Pancreas (tissue), 10 donors: Measurements from ENCODE around the gene RIN3. TPM values are rescaled to one million over a fixed set of nuclear protein-coding genes. Genes with fewer than 3 reads are reported as not detected.

Source experiments
- ATAC-seq, 4 donors: fragments of 200-7000 bp; cut with Tn5 transposase; one replicate each; pipeline versions ENCODE4 v1.8.0 to v1.9.1; 2020; ENCODE audit warnings: mild to moderate bottlenecking in 4 of 4, moderate library complexity in 4 of 4
- DNase-seq, 6 donors: peaks; one replicate each; pipeline ENCODE4 v3.0.0-alpha.2; 2020
- FAIRE-seq: peaks from 2 replicates; lab custom pipeline; 2012; peaks lifted over from hg19 to GRCh38; lab: Jason Lieb, UNC
- H3K27ac ChIP-seq, 4 donors: fragments of 200-600 bp; sonication (generic); 1 replicate in 3 of 4; 2 replicates in 1 of 4; pipeline versions ENCODE4 v1.5.0 to v1.8.0; 2020
- H3K27me3 ChIP-seq, 4 donors: fragments of 200-600 bp; one replicate each; pipeline ENCODE4 v1.8.0; 2021
- H3K36me3 ChIP-seq, 3 donors: fragments of 200-600 bp; sonication (generic) in 1 of 3; one replicate each; pipeline versions ENCODE4 v1.5.0 to v1.8.0; 2020 to 2021
- H3K4me1 ChIP-seq, 3 donors: fragments of 200-600 bp; one replicate each; pipeline ENCODE4 v1.8.0; 2021
- H3K4me3 ChIP-seq, 4 donors: fragments of 200-600 bp; sonication (generic) in 2 of 4; one replicate each; pipeline versions ENCODE4 v1.5.0 to v1.8.0; 2020 to 2021
- H3K9me3 ChIP-seq, 4 donors: fragments of 200-600 bp; one replicate each; pipeline ENCODE4 v1.8.0; 2021
- WGBS, 2 donors: extraction: QIAGEN DNeasy Blood & Tissue Kit; methylation state at CpG; one replicate each; pipeline ENCODE4 v1.1.7; 2013; 5-methylcytosine and 5-hydroxymethylcytosine counted together
- intact Hi-C, 3 donors: fragments of 100-400 bp; cut with DNase I; formaldehyde crosslinking; loops; one replicate each; pipeline versions ENCODE4 v1.11.1 to v1.14.2; 2022
- polyA plus RNA-seq, 2 donors: library from polyadenylated mRNA; stranded (reverse); fragments of 200-250 nt; gene quantifications; one replicate each; pipeline ENCODE4 v1.2.3, GENCODE V29; 2013
- total RNA-seq, 6 donors: library from RNA; stranded (reverse); fragmentation: NEBNext Ultra II Directional in 4 of 6; extraction: Animal tissue kit (Norgen Biotek cat#: 25700) in 4 of 6; gene quantifications; one replicate each; pipeline versions ENCODE4 v1.2.1 to v1.2.4, GENCODE V29; 2021 to 2023
- TF ChIP-seq, protein P1 (sequence below), 4 donors: fragments of 200-600 bp; sonication (generic) in 3 of 4; IDR thresholded peaks; one replicate each; pipeline versions ENCODE4 v1.5.0 to v1.8.0; 2021; ENCODE audit warnings: antibody characterized with exemption in 4 of 4
- donor health status: healthy with polysubstance abuse.
- donor health status: DM: no; HTN: no; CAD: no; lungs with moderate emphysema.
- donor health status: DM: no; HTN: no; CAD: no.
- donor health status: control.
- donor health status: control.
- donor health status: Bipolar disorder and iron deficiency.
- donor health status: DM: yes; HTN: yes; CAD: no.
- donor health status: DM: no; HTN: no; CAD: no.
- donor health status: DM: no; HTN: no; CAD: no.
- donor health status: DM: yes; HTN: yes; CAD: no.

RIN3 gene
- total and polyA plus RNA-seq, 8 donors, result 1.1 to 9.0 (median 2.3) TPM

- Histone ChIP-seq H3K36me3 (no peaks in the 10 kb centered on the region), H3K27me3 (no peaks in the 10 kb centered on the region), H3K27ac (no peak overlapping the region), H3K9me3 (no peaks in the 10 kb centered on the region), H3K4me3 (no peak overlapping the region), H3K4me1 (no peaks in the 10 kb centered on the region)
- no peak for FAIRE-seq
- intact Hi-C loops, result no loop called here
- TF ChIP-seq, protein P1, sequence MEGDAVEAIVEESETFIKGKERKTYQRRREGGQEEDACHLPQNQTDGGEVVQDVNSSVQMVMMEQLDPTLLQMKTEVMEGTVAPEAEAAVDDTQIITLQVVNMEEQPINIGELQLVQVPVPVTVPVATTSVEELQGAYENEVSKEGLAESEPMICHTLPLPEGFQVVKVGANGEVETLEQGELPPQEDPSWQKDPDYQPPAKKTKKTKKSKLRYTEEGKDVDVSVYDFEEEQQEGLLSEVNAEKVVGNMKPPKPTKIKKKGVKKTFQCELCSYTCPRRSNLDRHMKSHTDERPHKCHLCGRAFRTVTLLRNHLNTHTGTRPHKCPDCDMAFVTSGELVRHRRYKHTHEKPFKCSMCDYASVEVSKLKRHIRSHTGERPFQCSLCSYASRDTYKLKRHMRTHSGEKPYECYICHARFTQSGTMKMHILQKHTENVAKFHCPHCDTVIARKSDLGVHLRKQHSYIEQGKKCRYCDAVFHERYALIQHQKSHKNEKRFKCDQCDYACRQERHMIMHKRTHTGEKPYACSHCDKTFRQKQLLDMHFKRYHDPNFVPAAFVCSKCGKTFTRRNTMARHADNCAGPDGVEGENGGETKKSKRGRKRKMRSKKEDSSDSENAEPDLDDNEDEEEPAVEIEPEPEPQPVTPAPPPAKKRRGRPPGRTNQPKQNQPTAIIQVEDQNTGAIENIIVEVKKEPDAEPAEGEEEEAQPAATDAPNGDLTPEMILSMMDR (IDR thresholded peaks at IDR 0.05), result no peak
- ATAC-seq, result no peak
- 78 to 80% methylated on average over 9 of the region's 9 CpGs for WGBS, 2 donors
- no peak for DNase-seq
These were observed 30.8 kb upstream of the RIN3 start for GRCh38 chr14:92482621-92483319.

- DNase-seq (no peak), FAIRE-seq (no peak), ATAC-seq (no peak)
- Histone ChIP-seq H3K4me1 (no peaks in the 10 kb centered on the region), H3K27me3 (no peaks in the 10 kb centered on the region), H3K4me3 (no peak overlapping the region), H3K27ac (no peak overlapping the region), H3K9me3 (no peaks in the 10 kb centered on the region), H3K36me3 (no peaks in the 10 kb centered on the region)
- intact Hi-C loops, result no loop called here
- 72 to 78% methylated on average over 7 of the region's 7 CpGs for WGBS, 2 donors
- TF ChIP-seq, protein P1 (IDR thresholded peaks at IDR 0.05), result no peak
These were observed 29.3 kb upstream of the RIN3 start for GRCh38 chr14:92484132-92484823.

DNA sequence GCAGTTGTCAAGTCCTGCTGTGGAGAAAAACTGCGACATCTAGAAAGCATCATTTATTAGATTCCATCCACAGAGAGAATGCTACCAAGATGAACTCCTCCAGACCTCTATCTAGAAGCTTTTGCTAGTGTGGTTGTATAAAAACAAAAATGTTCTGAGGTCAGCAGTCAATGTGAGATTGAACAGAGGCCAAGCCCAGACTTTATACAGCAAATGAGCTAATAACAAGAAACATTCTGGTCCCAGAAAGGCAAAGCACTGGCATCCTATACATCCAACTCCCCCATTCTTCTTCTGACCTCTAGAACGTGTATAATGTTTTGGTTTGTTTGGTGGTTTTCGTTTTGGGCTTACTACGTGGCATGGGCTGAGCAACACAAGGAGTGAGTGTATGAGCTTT is 26.7 kb upstream of the RIN3 start:
- Histone ChIP-seq H3K27ac (no peak overlapping the region), H3K9me3 (no peaks in the 10 kb centered on the region), H3K4me3 (no peak overlapping the region), H3K36me3 (no peaks in the 10 kb centered on the region), H3K4me1 (no peaks in the 10 kb centered on the region), H3K27me3 (no peaks in the 10 kb centered on the region)
- intact Hi-C loops, result no loop called here
- no peak for DNase-seq
- WGBS, 2 donors, result 51 to 65% methylated on average over 4 of the region's 4 CpGs
- ATAC-seq, result no peak
- TF ChIP-seq, protein P1 (IDR thresholded peaks at IDR 0.05), result no peak
- no peak for FAIRE-seq

DNA sequence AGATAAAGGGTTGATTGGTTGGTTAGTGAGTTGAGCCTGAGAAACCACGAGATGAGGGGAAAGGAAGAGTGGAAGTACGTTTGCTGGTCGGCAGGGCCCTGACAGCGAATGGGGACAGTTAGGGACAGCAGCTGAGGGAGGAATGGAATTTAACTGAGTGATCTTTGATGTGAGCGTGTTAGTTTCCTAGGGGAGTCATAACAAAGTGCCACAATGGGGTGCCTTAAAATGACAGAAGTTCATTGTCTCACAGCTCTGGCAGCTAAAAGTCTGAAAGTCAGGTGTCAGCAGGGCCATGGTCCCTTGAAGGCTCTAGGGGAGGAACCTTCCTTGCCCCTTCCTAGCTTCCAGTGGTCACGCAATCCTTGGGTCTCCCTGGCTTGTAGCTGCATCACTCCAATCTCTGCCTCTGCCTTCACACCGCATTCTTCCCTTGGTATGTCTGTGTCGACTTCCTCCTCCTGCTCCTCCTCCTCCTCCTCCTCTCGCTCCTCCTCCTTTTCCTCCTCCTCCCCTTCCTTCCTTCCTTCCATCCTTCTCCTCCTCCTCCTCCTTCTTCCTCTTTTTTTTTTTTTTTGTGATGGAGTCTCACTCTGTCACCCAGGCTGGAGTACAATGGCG is 26.0 kb upstream of the RIN3 start:
- Histone ChIP-seq H3K36me3 (no peaks in the 10 kb centered on the region), H3K27ac (no peak overlapping the region), H3K27me3 (no peaks in the 10 kb centered on the region), H3K4me1 (no peaks in the 10 kb centered on the region), H3K9me3 (no peaks in the 10 kb centered on the region), H3K4me3 (no peak overlapping the region)
- TF ChIP-seq, protein P1 (IDR thresholded peaks at IDR 0.05), result no peak
- WGBS, 2 donors, result 44 to 47% methylated on average over 10 of the region's 10 CpGs
- ATAC-seq (peak in 1 of 4 donors; percentile 15), FAIRE-seq (no peak), DNase-seq (no peak)
- intact Hi-C loops, result no loop called here
